ENCODE data around the gene DAGLB. TPM values are rescaled to one million over a fixed set of nuclear protein-coding genes. Genes with fewer than 3 reads are reported as not detected.

DAGLB gene
- total and polyA plus RNA-seq, 2 of the 8 experiments (the other 6 are each of a cell fraction or from before 2014, with no cell fraction given): 27.0 to 39.6 TPM

DNA sequence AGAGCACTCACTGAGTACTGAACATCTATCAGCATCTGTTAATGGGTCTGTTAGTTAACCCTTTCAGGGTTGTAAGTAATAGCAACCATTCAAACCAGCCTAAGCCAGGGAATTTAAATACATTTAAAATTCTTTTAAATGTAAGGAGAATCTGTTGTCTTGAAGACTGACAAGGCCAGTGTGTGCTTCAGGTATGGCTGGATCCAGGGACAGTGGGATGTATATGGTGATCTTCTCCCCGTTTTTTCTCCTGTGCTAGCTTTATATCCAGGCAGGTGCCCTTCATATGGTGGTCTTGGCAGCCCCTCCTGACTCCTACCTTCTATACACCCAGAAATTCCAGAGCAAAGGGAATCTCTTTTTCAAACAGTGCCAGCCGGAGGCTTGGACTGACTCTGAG, 46.6 kb upstream of the DAGLB start (continued):
- TF ChIP-seq, protein P1, sequence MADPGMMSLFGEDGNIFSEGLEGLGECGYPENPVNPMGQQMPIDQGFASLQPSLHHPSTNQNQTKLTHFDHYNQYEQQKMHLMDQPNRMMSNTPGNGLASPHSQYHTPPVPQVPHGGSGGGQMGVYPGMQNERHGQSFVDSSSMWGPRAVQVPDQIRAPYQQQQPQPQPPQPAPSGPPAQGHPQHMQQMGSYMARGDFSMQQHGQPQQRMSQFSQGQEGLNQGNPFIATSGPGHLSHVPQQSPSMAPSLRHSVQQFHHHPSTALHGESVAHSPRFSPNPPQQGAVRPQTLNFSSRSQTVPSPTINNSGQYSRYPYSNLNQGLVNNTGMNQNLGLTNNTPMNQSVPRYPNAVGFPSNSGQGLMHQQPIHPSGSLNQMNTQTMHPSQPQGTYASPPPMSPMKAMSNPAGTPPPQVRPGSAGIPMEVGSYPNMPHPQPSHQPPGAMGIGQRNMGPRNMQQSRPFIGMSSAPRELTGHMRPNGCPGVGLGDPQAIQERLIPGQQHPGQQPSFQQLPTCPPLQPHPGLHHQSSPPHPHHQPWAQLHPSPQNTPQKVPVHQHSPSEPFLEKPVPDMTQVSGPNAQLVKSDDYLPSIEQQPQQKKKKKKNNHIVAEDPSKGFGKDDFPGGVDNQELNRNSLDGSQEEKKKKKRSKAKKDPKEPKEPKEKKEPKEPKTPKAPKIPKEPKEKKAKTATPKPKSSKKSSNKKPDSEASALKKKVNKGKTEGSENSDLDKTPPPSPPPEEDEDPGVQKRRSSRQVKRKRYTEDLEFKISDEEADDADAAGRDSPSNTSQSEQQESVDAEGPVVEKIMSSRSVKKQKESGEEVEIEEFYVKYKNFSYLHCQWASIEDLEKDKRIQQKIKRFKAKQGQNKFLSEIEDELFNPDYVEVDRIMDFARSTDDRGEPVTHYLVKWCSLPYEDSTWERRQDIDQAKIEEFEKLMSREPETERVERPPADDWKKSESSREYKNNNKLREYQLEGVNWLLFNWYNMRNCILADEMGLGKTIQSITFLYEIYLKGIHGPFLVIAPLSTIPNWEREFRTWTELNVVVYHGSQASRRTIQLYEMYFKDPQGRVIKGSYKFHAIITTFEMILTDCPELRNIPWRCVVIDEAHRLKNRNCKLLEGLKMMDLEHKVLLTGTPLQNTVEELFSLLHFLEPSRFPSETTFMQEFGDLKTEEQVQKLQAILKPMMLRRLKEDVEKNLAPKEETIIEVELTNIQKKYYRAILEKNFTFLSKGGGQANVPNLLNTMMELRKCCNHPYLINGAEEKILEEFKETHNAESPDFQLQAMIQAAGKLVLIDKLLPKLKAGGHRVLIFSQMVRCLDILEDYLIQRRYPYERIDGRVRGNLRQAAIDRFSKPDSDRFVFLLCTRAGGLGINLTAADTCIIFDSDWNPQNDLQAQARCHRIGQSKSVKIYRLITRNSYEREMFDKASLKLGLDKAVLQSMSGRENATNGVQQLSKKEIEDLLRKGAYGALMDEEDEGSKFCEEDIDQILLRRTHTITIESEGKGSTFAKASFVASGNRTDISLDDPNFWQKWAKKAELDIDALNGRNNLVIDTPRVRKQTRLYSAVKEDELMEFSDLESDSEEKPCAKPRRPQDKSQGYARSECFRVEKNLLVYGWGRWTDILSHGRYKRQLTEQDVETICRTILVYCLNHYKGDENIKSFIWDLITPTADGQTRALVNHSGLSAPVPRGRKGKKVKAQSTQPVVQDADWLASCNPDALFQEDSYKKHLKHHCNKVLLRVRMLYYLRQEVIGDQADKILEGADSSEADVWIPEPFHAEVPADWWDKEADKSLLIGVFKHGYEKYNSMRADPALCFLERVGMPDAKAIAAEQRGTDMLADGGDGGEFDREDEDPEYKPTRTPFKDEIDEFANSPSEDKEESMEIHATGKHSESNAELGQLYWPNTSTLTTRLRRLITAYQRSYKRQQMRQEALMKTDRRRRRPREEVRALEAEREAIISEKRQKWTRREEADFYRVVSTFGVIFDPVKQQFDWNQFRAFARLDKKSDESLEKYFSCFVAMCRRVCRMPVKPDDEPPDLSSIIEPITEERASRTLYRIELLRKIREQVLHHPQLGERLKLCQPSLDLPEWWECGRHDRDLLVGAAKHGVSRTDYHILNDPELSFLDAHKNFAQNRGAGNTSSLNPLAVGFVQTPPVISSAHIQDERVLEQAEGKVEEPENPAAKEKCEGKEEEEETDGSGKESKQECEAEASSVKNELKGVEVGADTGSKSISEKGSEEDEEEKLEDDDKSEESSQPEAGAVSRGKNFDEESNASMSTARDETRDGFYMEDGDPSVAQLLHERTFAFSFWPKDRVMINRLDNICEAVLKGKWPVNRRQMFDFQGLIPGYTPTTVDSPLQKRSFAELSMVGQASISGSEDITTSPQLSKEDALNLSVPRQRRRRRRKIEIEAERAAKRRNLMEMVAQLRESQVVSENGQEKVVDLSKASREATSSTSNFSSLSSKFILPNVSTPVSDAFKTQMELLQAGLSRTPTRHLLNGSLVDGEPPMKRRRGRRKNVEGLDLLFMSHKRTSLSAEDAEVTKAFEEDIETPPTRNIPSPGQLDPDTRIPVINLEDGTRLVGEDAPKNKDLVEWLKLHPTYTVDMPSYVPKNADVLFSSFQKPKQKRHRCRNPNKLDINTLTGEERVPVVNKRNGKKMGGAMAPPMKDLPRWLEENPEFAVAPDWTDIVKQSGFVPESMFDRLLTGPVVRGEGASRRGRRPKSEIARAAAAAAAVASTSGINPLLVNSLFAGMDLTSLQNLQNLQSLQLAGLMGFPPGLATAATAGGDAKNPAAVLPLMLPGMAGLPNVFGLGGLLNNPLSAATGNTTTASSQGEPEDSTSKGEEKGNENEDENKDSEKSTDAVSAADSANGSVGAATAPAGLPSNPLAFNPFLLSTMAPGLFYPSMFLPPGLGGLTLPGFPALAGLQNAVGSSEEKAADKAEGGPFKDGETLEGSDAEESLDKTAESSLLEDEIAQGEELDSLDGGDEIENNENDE (IDR thresholded peaks at IDR 0.05; ENCODE audit: insufficient replicate concordance, low read length): no peak
- TF ChIP-seq BACH1 (IDR thresholded peaks at IDR 0.05; ENCODE audit: low read length) (no peak), CHD2 (IDR thresholded peaks at IDR 0.05; ENCODE audit: low read length) (no peak), SAP30 (IDR thresholded peaks at IDR 0.05; ENCODE audit: insufficient read depth, insufficient replicate concordance, low read length) (no peak)
